OCI-LY7 (cell line): ENCODE data around the gene RNF212.

ENCODE experiments used
- CTCF ChIP-seq: fragments of 200-600 bp; sonication (generic); conservative IDR thresholded peaks from 2 replicates; pipeline ENCODE4 v1.5.1; 2014; ENCODE audit warnings: mild to moderate bottlenecking, antibody characterized with exemption, low read length, moderate library complexity, mixed read lengths
- EZH2phosphoT487 ChIP-seq: fragments of 200-600 bp; sonication (generic); IDR thresholded peaks from 2 replicates; pipeline ENCODE4 v1.6.1; 2018; ENCODE audit warnings: low read depth, borderline replicate concordance, mild to moderate bottlenecking, mixed run types, antibody characterized with exemption, low read length, moderate library complexity, mixed read lengths

DNA sequence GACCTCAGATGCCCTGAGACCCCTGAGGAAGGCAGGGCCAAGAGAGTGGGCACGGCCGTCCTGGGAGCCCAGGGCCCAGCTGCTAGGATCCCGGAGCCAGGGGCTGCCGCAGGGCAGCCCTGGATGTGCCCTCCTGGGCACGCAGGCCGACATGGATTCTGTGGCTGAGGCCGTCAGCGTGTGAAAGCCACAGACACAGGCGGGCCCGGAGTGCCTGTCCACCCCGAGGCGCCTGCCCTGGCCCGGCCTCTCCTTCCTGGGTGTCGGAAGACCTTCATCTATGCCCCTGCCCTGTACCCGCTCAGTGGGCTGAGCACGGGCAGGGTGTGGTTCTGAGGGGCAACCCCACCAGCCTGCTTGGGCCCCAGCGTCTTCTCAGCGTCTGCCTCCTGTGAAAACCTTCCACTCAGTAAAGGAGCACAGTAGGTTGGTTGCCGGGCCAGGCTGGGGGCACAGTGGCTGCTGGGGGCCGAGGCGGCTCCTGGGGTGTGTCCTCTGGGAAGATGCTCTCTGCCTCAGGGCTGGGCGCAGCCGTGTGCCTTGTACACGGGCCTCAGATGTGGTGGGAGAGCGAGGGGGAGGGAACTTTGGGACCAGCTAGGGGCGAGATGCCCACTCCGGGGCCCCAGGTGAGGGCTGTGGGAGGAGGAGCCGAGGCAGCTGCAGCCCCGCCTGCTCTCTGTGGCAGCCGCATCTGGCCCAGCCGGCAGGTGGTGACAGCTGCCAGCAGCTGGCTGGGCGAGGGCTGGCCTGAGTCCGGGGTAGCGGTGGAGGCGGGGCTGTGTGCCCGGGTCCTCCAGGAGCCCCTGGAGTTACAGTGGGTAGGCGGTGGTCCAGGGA is 81.2 kb downstream of the RNF212 start:
- TF ChIP-seq CTCF (0 out of 2 replicates have a peak, but pooled peaks have one; percentile 27), EZH2phosphoT487 (no peak)
